ENCODE results near the gene ACOT4. TPM values are rescaled to one million over a fixed set of nuclear protein-coding genes. Genes with fewer than 3 reads are reported as not detected.
"Not testable (repeated sequence)": the region's sequence is repeated elsewhere in the genome, so short reads cannot be mapped to it uniquely, and the experiment has no call there.

ACOT4 gene
- total RNA-seq (2014; rRNA removed; shearing (Covaris generic)): not detected in 2 replicates

- DNase-seq (ENCODE audit: low spot score): no peak
These were observed at the start of gene ACOT4 for GRCh38 chr14:73591690-73592449. TSS of gene ACOT4 (plus strand) at chr14:73591873. CDS start at chr14:73591960, 87 bp downstream.

GRCh38 chr14:73542961-73543360, 48.7 kb upstream of the ACOT4 start:
- not testable (repeated sequence) for DNase-seq (ENCODE audit: low spot score)

GRCh38 chr14:73545353-73545752, 46.3 kb upstream of the ACOT4 start:
- not testable (repeated sequence) for DNase-seq (ENCODE audit: low spot score)

- not testable (repeated sequence) for DNase-seq (ENCODE audit: low spot score)
These were observed 42.6 kb upstream of the ACOT4 start for GRCh38 chr14:73549097-73549496.

- DNase-seq (ENCODE audit: low spot score): not testable (repeated sequence)
These were observed 41.7 kb upstream of the ACOT4 start for GRCh38 chr14:73549889-73550524.

- no peak for DNase-seq (ENCODE audit: low spot score)
These were observed 37.8 kb upstream of the ACOT4 start for GRCh38 chr14:73553845-73554244.

GRCh38 chr14:73557201-73557600, 34.5 kb upstream of the ACOT4 start:
- DNase-seq (ENCODE audit: low spot score): not testable (repeated sequence)

GRCh38 chr14:73558238-73558637, 33.4 kb upstream of the ACOT4 start:
- DNase-seq (ENCODE audit: low spot score): not testable (repeated sequence)

GRCh38 chr14:73562256-73562655, 29.4 kb upstream of the ACOT4 start:
- DNase-seq (ENCODE audit: low spot score): not testable (repeated sequence)

- DNase-seq (ENCODE audit: low spot score): not testable (repeated sequence)
These were observed 29.0 kb upstream of the ACOT4 start for GRCh38 chr14:73562696-73563095.

- not testable (repeated sequence) for DNase-seq (ENCODE audit: low spot score)
These were observed 25.2 kb upstream of the ACOT4 start for GRCh38 chr14:73566431-73566830.

GRCh38 chr14:73566935-73567334, 24.7 kb upstream of the ACOT4 start:
- DNase-seq (ENCODE audit: low spot score): not testable (repeated sequence)

GRCh38 chr14:73567358-73567757, 24.3 kb upstream of the ACOT4 start:
- no peak for DNase-seq (ENCODE audit: low spot score)

GRCh38 chr14:73567951-73568885, 23.5 kb upstream of the ACOT4 start:
- DNase-seq (ENCODE audit: low spot score): no peak

- not testable (repeated sequence) for DNase-seq (ENCODE audit: low spot score)
These were observed 22.8 kb upstream of the ACOT4 start for GRCh38 chr14:73568886-73569184.

GRCh38 chr14:73569185-73569958, 22.3 kb upstream of the ACOT4 start, which contains the start of gene ACOT2:
TSS of gene ACOT2 (plus strand) at chr14:73569213. CDS start at chr14:73569241, 28 bp downstream.
- DNase-seq (ENCODE audit: low spot score): peak; percentile 79

- DNase-seq (ENCODE audit: low spot score): peak; percentile 18
These were observed 20.8 kb upstream of the ACOT4 start for GRCh38 chr14:73570913-73571312.

GRCh38 chr14:73573034-73573433, 18.6 kb upstream of the ACOT4 start:
- DNase-seq (ENCODE audit: low spot score): not testable (repeated sequence)

- DNase-seq (ENCODE audit: low spot score): not testable (repeated sequence)
These were observed 17.9 kb upstream of the ACOT4 start for GRCh38 chr14:73573740-73574139.

GRCh38 chr14:73574251-73574650, 17.4 kb upstream of the ACOT4 start:
- DNase-seq (ENCODE audit: low spot score): not testable (repeated sequence)

- DNase-seq (ENCODE audit: low spot score): peak; percentile 36
These were observed 15.3 kb upstream of the ACOT4 start for GRCh38 chr14:73576391-73576790.

Data from A172 (cell line).